Breast epithelium (tissue), 4 donors: ENCODE data around the gene ARHGAP31. TPM values are rescaled to one million over a fixed set of nuclear protein-coding genes. Genes with fewer than 3 reads are reported as not detected.

Experiments used
- DNase-seq, 2 donors: peaks; one replicate each; pipeline ENCODE4 v3.0.0-alpha.2; 2019; ENCODE audit warnings: low spot score in 2 of 2
- H3K27ac ChIP-seq, 2 donors: fragments of 200-600 bp; sonication (generic) in 1 of 2; one replicate each; pipeline ENCODE4 v1.5.1; 2016 to 2019; ENCODE audit warnings: mild to moderate bottlenecking in 1 of 2
- H3K27me3 ChIP-seq, 2 donors: fragments of 200-600 bp; sonication (generic) in 1 of 2; one replicate each; pipeline versions ENCODE4 v1.5.1 to v1.6.0; 2017 to 2019; ENCODE audit warnings: control low read depth in 1 of 2, mild to moderate bottlenecking in 1 of 2
- H3K36me3 ChIP-seq: fragments of 200-600 bp; one replicate; pipeline ENCODE4 v1.5.1; 2019
- H3K4me1 ChIP-seq, 2 donors: fragments of 200-600 bp; sonication (generic); one replicate each; pipeline ENCODE4 v1.5.1; 2016 to 2019; ENCODE audit warnings: control low read depth in 1 of 2
- H3K4me3 ChIP-seq, 3 donors: fragments of 200-600 bp; sonication (generic); 1 replicate in 2 of 3; 2 replicates in 1 of 3; pipeline ENCODE4 v1.5.1; 2016 to 2019; ENCODE audit warnings: mild to moderate bottlenecking in 3 of 3, moderate library complexity in 2 of 3
- H3K9me3 ChIP-seq, 2 donors: fragments of 200-600 bp; sonication (generic) in 1 of 2; one replicate each; pipeline ENCODE4 v1.5.1; 2016 to 2019; ENCODE audit warnings: control low read depth in 1 of 2
- CTCF ChIP-seq, 3 donors: fragments of 450-650 bp; IDR thresholded peaks; one replicate each; pipeline ENCODE4 v1.5.1; 2016 to 2017; ENCODE audit warnings: antibody characterized with exemption in 3 of 3, mild to moderate bottlenecking in 3 of 3, moderate library complexity in 3 of 3
- POLR2A ChIP-seq: fragments of 450-650 bp; IDR thresholded peaks from one replicate; pipeline ENCODE4 v1.6.1; 2016; ENCODE audit warnings: antibody characterized with exemption, mild to moderate bottlenecking, moderate library complexity
- POLR2AphosphoS5 ChIP-seq, 3 donors: sonication (generic); formaldehyde crosslinking; IDR thresholded peaks; one replicate each; pipeline ENCODE4 v1.6.1; 2017; ENCODE audit warnings: antibody characterized with exemption in 3 of 3
- intact Hi-C: fragments of 100-400 bp; cut with DNase I; formaldehyde crosslinking; loops from one replicate; pipeline ENCODE4 v1.15.1; 2023; ENCODE audit warnings: low total_unique reads
- total RNA-seq, 3 donors: library from RNA; depleted of rRNA; stranded (reverse); fragments of >200 nt; gene quantifications; one replicate each; pipeline ENCODE4 v1.1.0, GENCODE V29; 2016

ARHGAP31 gene
- 10 to 100 TPM; 11.6 to 19.3 (median 18.2) TPM for total RNA-seq

DNA sequence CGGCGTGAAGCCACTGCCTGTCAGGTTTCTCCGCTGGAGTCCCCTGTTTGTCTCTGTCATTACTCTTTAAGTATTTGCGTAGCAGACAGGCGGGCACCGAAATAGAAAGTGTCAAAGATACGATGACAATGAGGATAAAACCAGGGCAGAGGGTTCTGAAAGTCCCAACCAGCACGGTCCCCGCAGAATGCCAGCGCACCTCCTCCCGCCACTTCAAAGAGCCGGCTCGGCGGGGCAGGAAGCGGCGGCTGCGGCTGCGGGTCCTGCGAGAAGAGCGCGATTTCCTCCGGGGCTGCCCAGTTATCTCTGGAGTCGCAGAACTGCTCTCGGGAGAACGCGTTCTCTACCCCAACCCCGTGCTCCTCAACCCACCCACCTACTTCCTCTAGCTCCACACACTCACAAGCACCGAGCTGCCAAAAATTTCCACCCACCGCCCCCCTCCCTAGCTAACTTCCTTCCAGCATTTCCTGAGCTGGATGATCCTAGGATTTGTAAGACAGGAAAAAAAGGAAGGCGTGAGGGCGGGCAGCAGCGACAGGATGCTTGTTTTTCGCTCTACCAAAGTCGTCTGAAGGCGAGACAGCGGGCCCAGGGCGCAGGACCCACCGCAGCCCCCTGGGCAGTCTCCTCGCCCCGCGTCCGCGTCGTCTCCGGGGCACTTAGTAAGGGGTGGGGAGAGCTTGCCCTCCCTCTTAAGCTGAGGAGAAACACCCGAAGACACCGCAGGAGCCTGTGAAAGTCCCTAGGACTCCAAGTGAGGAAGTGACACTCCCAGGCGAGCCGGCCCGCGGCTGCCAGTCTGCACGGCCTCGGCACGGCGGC is at the start of gene ARHGAP31:
Gene ARHGAP31 (plus strand): TSS at position 513 of the 825 bp plus-strand sequence. CDS start 522 bp downstream, outside the sequence.
- no peaks in the 10 kb centered on the region for H3K36me3 ChIP-seq
- H3K4me3 ChIP-seq: peak within 1 kb of the TSS; percentile 70 to 96 (median 87)
- peak within 1 kb of the TSS; percentile 89 to 96 for H3K27ac ChIP-seq
- intact Hi-C loops: no loop called here
- no peaks in the 10 kb centered on the region for H3K4me1 ChIP-seq
- TF ChIP-seq CTCF (IDR thresholded peaks at IDR 0.05) (no peak), POLR2AphosphoS5 (IDR thresholded peaks at IDR 0.05) (peak; percentile 4 to 38 (median 17)), POLR2A (no peak)
- peak; percentile 47 to 55 for DNase-seq
- no peaks in the 10 kb centered on the region for H3K9me3 ChIP-seq
- H3K27me3 ChIP-seq: no peaks in the 10 kb centered on the region

DNA sequence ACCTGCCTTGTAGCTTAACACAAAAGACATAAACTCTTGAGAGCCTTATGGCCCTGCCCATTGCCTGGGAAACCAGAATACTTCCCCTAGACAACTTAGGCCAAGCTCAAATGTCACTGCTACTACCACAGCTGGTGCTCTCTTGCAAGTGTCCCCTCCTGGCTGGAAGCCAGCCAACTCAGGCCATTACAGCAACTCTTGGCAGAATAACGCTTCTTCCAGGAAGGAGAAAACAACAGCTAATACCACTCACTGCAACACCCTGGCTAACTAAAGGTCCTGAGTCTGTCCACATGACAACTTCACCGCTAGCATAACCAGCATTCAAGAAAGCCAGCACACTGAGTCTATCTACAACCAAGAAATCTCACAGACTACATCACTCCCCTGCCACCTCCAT is 48.4 kb upstream of the ARHGAP31 start:
- intact Hi-C loops: no loop called here
- Histone ChIP-seq H3K4me1 (no peaks in the 10 kb centered on the region), H3K36me3 (no peaks in the 10 kb centered on the region), H3K9me3 (peaks cover 0 to 14% of the 10 kb centered on the region in 2 donors), H3K27me3 (no peaks in the 10 kb centered on the region), H3K27ac (no peak overlapping the region), H3K4me3 (no peak overlapping the region)
- TF ChIP-seq POLR2AphosphoS5 (IDR thresholded peaks at IDR 0.05) (no peak), POLR2A (no peak), CTCF (IDR thresholded peaks at IDR 0.05) (no peak)
- no peak for DNase-seq

- H3K27ac ChIP-seq: no peak overlapping the region
- DNase-seq: no peak
- no peaks in the 10 kb centered on the region for H3K36me3 ChIP-seq
- no peaks in the 10 kb centered on the region for H3K27me3 ChIP-seq
- no peaks in the 10 kb centered on the region for H3K4me1 ChIP-seq
- no peak overlapping the region for H3K4me3 ChIP-seq
- H3K9me3 ChIP-seq: no peaks in the 10 kb centered on the region
- no peak for TF ChIP-seq POLR2A
- no peak for TF ChIP-seq POLR2AphosphoS5 (IDR thresholded peaks at IDR 0.05)
- TF ChIP-seq CTCF (IDR thresholded peaks at IDR 0.05): no peak
- intact Hi-C loops: no loop called here
Measured at GRCh38 chr3:119255214-119255613, 39.0 kb upstream of the ARHGAP31 start.

DNA sequence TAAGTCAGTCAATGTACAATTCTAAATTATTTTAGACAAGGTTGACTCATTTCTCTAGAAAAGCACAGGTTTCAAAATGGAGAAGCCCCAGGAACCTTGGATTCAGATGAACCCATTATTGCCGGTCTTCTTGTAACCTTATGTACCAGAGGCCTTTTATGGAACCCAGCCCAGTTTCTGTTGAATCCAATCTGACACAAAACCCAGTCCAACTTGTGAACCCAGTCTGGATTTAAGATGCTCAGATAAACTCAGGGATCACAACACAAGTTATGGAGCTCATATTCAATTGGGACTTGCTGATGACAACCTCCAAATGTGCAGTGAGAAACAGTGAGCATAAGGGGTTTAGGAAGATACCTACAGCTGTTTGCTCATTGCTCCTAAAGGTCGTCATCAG is 37.1 kb upstream of the ARHGAP31 start:
- H3K36me3 ChIP-seq: no peaks in the 10 kb centered on the region
- TF ChIP-seq POLR2AphosphoS5 (IDR thresholded peaks at IDR 0.05) (no peak), CTCF (IDR thresholded peaks at IDR 0.05) (no peak), POLR2A (no peak)
- H3K27ac ChIP-seq: peak overlapping the region in 1 of 2 donors; percentile 17
- no peak overlapping the region for H3K4me3 ChIP-seq
- no peak for DNase-seq
- no peaks in the 10 kb centered on the region for H3K4me1 ChIP-seq
- no peaks in the 10 kb centered on the region for H3K27me3 ChIP-seq
- intact Hi-C loops: no loop called here
- no peaks in the 10 kb centered on the region for H3K9me3 ChIP-seq

GRCh38 chr3:119257654-119258410 is 36.4 kb upstream of the ARHGAP31 start:
- Histone ChIP-seq H3K4me3 (no peak overlapping the region), H3K27ac (peak overlapping the region in 1 of 2 donors; percentile 17), H3K27me3 (no peaks in the 10 kb centered on the region), H3K36me3 (no peaks in the 10 kb centered on the region), H3K9me3 (no peaks in the 10 kb centered on the region), H3K4me1 (no peaks in the 10 kb centered on the region)
- intact Hi-C loops: no loop called here
- DNase-seq: no peak
- TF ChIP-seq POLR2A: no peak
- TF ChIP-seq CTCF (IDR thresholded peaks at IDR 0.05): no peak
- TF ChIP-seq POLR2AphosphoS5 (IDR thresholded peaks at IDR 0.05): no peak
